NK-92 (cell line): ENCODE results near the gene AUTS2.

Source experiments
- DNase-seq: peaks from one replicate; lab custom pipeline; 2025; ENCODE audit not compliant: unreplicated experiment; lab: John Stamatoyannopoulos, UW

AUTS2 gene

DNA sequence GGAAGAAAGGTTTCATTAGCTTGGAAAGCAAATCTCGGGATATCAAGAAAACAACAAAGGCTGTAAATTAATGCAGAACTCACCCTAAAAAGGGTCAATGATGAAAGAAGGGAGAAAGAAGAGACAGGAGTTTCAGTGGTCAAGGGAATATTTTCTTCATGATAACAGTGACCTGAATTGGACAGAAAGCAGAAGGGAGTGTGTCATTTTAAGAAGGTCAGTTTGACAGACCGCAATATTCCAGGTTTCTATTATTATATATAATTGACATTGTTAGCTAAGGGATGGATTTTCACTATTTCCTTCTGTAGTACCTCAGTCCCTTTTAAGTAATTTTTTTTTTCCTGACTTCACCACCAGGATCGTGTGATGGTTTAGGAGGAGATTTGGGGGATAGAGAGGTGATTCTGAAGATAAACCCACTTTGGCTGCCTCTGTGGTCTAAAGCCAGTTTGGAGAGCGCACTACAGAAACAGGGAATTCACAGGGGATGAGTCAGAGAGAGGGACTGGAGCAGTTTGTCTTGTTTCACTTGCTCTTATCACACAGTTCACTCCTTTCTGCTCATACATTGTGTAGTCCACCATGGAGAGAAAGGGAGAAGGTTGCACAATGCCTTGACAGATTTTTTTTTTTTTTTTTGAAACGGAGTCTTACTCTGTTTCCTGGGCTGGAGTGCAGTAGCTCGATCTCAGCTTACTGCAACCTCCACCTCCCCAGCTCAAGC lies 417.9 kb downstream of the AUTS2 start:
- no peak for DNase-seq

DNA sequence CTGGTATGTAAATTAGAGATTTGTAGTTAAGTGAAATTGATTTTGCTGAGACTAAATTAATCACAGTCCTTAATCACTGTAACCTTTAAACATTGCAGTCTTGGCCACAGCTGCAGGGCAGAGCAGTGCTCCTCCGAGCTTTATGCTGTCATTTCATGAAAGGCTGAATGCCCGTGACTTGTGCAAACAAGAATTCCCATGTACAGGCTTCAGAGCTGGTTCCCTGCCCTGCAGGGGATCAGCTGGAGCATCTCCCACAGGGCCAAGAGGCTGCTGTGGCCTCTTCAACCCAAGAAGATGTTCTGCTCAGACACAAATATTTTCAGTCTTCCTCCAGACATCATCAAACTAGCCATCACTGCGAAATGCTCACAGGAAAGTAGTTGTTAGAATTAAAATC lies 419.1 kb downstream of the AUTS2 start:
- DNase-seq = no peak

DNA sequence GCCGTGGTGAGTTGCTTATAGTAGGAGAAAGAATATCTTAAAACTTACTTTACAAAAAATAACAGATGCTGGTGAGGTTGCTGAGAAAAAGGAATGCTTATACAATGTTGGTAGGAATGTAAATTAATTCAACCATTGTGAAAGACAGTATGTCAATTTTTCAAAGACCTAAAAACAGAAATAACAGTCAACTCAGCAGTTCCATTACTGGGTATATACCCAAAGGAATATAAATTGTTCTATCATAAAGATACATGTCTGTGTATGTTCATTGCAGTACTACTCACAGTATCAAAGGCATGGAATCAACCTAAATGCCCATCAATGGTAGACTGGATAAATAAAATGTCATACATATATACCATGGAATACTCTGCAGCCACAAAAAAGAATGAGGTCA lies 420.4 kb downstream of the AUTS2 start:
- no peak for DNase-seq

DNA sequence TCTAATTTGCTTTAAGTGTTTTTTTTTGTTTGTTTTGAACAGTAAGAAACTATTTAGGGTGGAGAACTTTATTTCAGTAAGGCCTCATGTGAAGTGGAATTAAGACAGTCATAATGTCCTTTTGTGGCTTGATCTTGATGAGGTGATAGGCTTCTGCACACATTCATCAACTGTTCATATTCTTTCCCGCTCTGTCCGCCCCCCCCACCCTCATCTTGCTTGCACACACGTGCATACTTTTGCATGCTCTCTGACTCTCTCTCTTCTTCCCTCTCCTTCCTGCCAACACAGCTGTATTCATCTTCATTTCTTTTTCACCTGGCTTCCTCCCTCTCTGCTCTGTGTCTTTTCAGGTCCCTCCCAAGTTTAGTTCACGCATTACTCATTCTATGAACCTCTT lies 429.6 kb downstream of the AUTS2 start:
- no peak for DNase-seq

DNA sequence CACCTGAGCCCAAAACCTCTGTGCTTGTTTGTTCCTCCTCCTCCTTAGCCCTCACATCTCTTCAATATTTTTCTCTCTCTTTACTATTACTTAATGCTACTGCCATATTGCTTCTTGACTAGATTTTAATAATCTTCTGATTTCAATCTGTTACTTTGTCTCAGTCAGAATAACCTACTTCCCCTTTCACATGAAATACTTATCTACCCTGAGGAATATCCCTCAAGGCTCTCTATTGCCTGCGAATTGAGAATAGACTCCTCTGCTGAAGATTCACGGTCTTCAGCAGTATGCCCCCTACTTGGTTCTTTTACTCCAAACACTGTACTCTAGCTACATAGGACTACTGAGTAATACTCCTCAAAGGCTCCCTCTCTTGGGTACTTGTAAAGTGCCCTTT lies 430.3 kb downstream of the AUTS2 start:
- no peak for DNase-seq

DNA sequence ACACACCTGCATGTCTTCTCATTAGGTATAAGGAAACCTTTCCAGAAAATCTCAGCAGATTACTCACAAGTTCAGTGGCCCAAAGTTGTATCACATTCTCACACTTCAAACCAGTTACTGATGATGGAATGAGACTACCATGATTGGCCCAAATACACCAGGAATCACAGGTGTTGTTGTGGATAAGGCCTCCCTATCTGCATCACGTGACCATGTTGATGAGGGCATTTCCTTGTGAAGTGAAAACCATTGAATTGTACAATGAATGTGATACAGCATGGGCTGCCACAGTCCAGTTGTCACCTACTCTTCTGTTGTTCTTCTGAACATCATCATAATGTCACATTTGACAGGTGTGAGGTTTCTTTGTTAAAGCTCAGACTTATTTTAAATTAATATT lies 431.7 kb downstream of the AUTS2 start:
- no peak for DNase-seq

DNA sequence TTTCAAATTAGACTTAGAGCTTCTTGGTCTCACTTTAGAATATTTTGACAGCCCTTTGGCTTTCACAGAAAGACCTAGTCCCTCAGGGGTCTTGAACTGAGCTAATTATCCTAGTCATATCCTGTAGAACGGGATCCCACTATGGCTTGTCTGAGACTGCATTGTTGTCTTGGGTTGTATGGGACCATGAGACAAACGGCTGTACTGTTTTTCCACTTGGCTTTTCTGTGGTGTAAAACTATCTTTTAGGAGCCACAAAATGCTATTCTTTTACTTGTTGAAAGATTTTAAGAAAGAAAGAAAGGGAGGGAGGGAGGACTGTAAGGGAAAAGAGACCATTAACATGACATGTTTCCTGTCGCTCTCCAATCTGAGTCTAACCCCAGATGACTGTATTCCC lies 432.5 kb downstream of the AUTS2 start:
- DNase-seq = no peak

DNA sequence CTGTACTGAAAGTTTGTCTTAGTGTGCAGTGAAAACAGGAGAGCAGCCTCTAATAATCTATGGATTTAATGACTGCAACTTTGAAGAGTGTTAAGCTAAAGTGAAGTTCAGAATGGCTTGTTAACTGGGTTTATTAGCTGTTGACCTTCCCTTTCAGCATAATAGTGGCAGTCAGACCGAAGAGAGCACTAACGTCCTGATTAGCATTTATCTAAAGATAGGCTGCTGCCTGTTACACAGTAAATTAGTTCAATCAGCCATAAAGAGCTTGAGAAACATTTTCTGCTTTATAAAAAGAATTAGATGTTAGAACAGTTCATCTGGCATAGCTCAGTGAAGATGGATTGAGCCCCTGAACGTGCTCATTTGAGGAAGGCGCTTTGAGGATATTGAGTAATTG lies 433.0 kb downstream of the AUTS2 start:
- no peak for DNase-seq

DNA sequence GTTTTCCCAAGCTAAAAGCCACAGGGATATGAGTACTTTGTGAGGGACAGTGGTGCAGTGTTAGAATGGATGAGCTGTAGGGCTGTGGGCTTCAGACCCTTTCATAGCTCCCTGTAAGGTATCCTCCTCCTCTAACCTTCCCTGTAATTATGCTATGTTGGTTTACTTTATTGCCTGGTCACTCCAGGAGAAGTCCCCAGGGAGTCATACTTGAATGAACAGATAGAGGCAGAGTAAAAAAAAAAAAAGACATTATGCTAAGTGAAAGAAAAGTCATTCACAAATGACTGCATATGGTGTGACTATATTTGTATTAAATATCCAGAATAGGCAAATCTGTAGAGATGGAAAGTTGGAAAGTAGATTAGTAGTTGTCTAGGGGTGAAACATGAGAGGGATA lies 434.4 kb downstream of the AUTS2 start:
- DNase-seq = no peak

DNA sequence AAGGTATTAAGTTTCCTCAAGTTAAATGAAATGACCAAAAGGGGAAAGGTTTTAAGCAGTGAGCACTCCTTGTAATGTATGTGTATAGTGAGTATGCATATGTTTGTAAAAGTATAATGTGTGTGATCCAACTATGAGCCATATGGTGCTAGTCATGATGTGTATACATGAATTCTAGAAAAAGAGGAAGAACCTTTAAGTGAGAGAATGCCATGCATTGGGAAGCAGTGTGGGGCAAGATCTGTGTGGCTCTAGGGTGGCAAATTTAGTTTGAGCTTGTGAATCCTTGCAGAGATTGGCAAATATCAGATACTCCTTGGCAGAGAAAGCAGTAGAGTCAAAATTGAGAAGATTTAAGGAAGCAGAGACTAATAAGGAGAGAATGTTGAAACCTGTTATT lies 435.0 kb downstream of the AUTS2 start:
- DNase-seq = no peak

DNA sequence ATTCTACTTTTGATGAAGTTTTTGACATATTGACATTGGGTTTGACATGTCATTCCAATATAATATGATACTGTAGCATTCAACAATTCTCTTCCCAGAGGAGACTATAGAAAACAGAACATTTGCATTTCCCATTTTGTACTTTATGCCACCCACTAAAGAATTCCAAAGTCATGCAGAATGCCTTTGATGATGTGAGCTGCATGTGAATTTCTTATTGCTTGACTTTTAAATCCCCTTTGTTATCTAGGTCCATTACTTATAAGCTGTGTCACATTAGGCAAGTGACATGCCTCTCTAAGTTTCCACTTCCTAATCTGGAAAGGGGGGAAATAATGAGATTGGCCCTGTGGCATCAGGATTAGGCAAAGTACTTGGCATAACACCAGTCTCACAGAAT lies 436.7 kb downstream of the AUTS2 start:
- DNase-seq = no peak

DNA sequence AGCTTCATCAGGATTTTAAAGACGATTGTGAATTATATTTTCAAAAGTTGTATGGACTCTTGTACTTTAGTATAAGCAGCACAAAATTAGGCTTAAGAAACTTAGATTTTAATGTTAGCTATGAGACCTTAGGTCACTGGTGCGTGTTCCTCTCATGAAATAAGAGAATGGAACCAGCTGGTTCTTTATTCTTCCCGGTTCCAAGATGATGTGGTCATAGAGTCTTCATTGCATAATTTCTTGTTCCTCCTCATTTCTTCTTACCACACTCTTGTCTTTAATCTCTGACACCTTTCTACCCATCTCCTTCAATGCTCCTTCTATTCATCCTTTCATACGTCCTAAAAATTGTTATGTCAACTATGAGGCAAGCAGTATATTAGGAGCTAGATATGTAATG lies 437.2 kb downstream of the AUTS2 start:
- no peak for DNase-seq

DNA sequence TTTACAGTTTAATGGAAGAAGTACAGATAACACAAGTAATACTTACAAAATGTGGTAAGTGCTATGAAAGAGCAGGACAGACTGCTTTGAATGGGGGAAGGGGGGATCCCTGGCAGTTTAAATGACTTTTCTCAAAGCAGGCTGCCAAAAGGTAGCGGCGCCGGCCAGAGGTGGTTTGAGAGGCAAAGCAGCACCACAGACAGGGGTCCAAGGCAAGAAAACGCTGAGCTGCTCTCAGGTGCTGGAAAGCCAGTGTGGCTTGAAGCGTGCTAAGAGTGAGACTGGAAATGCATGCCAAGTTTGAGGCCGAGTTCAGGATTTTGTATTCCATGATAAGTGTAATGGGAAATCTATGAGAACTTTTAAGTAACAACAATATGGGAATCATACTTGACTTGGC lies 437.7 kb downstream of the AUTS2 start:
- DNase-seq = no peak

DNA sequence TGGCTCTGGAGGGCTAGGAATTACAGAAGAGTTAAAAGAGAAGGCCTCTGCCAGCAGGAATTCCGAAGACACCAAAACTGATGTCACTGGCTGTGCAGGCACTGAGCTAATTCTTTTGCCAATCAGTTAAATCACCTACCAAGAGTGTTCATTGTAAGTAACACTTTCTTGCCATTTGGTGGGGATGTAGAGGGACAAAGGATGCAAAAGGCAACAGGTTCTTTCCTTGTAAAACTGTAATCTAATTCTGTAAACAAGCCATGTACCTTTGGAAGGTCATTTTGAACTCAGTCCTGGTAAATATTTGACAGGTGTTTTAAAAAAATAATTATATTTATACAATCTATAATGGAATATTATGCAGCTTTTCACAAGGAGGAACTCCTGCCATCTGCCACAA lies 438.4 kb downstream of the AUTS2 start:
- DNase-seq = no peak

DNA sequence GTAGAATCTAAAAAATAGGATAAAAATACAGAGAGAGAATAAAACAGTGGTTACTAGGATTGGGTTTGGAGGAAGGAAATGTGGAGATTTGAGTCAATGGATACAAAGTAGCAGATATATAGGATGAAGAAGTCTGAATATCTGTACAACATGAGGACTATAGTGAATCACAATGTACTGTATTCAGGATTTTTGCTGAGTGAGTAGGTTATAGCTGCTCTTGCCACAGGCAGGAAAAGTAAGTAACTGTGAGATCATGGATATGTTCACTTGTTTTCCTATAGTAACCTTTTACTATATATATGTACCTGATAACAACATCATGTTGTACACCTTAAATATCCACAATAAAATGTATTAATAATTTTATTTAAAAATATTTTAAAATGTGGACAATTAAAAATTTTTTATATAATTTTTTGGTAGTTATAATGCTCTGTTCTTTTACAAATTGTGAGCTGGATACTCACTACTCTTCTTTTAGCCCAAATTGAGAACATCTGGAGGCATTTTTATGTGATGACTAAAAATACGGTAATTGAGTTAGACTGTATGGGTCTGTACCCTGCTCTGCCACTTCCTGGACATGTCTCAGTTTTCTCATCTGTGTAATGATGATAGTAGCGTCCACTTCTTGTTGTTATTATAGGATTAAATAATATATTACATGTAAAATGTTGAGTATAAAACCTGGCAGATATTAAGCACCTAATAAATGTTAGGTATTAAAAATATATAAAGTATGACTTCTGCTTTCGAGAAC lies 439.1 kb downstream of the AUTS2 start:
- DNase-seq = no peak

DNA sequence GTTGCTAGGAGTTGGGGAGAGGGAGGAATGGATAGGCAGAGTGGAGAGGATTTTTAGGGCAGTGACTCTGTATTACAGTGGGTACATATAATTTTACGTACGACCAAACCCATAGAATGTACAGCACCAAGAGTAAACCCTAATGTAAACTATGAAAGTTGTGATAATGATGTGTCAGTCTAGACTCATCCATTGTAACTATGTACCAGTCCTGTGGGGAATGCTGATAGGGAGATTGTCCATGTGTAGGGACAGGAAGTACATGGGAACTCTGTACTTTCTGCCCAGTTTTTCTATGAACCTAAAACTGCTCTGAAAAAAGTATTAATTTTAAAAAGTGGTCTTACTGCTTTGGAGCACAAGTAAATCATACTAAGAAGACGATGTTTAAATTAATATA lies 441.8 kb downstream of the AUTS2 start:
- no peak for DNase-seq

DNA sequence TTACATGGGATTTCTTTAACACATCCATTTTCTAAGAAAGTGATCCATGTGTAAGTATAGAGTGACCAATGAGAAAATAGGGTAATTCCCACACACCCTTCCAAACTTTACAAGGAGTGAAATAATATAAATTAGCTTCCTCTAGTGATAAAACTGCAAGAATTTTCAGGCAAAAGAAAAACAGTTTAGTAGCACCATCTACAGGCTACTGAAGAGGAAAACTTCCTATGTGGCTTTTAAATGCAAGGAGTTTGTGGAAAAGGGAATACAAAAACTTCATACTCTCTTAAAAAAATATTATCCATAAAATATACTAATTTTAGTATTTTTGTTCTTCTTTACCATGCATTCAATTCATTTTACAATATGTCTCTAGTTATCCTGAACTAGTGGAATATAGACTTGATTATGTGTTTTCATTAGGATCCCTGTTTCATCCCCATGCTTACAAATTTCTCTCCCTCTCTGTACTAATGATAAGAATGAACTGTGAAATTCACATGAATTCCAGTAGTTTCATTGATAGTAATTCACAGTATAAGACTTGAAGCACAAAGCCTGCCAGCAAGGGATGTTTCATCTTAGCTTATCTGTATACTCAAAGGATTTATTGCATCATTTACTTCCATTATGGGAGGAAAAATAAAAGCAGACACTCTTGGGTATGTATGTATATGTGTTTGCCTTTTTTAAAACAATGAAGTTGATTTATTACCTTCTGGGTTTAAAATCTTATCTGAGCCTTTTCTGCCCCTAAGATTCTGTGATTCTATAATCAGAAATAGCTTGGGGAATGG lies 442.9 kb downstream of the AUTS2 start:
- no peak for DNase-seq

DNA sequence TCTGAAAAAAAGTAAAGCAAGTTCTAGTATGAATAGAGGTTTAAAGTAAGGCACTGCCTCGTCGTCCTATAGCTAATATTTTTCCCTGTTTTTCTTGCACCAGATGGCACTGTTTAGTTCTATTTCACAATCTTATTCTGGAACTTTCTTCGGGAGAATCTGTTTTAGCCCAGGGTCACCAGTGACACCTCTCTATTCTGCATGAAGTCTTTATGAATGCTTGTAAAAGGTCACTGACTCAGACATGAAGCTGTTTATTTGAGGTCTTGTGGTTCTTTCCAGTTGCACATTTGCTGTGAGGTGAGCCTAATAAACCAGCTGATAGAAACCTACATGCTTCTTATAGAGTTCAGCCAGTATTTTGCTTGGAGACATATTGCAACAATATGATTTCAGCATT lies 444.3 kb downstream of the AUTS2 start:
- no peak for DNase-seq

DNA sequence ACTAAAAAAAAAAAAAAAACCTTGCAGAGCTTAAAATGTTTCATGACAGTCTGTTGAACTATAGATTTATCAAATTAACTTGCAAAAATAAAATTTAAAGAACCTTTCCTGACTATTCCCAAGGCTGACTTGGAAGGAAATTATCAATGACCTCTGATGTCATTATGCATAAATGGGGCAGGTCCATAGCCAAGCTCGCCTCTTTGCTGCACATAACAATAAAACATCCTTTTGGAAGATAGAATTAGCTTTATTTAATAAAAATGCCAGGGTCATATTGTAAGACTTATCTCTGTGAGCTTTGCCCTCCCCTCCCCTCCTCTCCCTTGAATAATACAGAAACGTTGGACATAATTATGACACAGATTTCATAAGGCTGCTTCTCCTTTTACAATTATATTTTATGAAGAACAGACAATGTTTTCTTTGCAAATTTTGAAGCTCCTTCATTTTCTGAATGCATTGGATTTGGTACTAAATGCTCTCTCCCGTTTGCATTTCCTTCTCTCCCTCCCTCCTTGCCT lies 444.8 kb downstream of the AUTS2 start:
- no peak for DNase-seq

DNA sequence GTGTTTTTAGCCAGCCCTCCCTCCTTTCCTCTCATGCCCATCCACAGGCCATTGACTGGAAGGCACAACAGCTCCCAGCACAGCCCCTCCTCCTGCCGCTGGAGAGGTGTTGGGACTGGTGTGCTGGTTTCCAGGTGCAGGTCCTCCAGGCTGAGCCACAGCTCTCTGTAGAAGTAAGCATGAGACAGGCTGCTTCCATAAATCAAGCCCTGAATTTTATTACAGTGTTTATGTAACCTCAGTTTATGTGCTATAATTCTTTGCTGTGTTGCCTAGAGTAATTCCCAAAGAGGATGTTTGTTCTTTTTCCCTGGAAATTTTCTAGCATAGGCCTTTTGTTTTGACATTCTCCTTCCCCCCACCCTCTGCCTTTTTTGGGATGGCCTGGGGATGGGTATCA lies 445.8 kb downstream of the AUTS2 start:
- DNase-seq = no peak

DNA sequence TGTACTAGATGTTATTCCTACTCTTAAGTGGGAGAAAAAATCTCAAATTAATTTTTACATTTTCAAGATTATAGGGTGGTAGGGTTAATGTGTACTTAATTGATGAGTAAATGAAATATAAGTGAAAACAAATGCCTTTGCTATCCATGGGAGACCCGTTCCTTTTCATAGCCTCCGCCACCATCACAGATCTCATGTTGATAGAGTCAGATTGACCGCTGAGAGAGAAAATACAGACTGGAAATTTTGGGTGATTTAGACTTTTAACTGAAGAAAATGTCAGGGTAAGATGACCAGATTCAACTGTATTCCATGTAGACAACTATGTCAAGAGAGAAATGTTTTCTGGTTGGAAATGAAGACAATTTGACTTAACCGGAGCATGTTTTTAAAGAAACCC lies 446.2 kb downstream of the AUTS2 start:
- DNase-seq = no peak

DNA sequence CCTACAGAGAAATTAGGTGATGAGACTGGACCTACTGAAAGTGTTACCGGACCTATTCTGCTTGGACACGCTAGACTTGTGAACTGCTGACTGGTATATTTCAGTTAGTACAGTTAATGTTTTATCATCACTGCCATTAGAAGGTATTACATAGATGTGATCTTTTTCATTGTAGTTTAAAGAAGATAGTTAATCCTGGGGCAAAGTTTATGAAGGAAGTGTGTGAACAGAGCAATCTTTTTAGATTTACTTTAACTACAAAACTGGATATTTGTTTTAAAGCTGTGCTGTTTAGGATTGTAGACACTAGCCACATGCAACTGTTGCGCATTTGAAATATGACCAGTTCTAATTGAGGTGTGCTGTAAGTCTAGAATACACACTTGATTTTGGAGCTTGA lies 446.7 kb downstream of the AUTS2 start:
- DNase-seq = no peak
